Stimulated activated CD4-positive, alpha-beta T cell treated with anti-CD3 and anti-CD28 coated beads, Interleukin-2, amount 100 ng/mL, for 48 hours (primary cell): ENCODE data around the gene CNOT4.
"Not testable (repeated sequence)": the region's sequence is repeated elsewhere in the genome, so short reads cannot be mapped to it uniquely, and the experiment has no call there.

Experiments
- DNase-seq, 2 donors: peaks; one replicate each; pipeline ENCODE4 v3.0.0-alpha.2; 2020

CNOT4 gene

GRCh38 chr7:135353832-135354231 lies 156.1 kb downstream of the CNOT4 start:
- DNase-seq = no peak

- no peak for DNase-seq
Measured at GRCh38 chr7:135352285-135352684, 157.6 kb downstream of the CNOT4 start.

- DNase-seq = not testable (repeated sequence)
Measured at GRCh38 chr7:135351070-135351469, 158.8 kb downstream of the CNOT4 start.

GRCh38 chr7:135349746-135350145 lies 160.2 kb downstream of the CNOT4 start:
- DNase-seq = no peak

- DNase-seq = no peak
Measured at GRCh38 chr7:135348493-135348892, 161.4 kb downstream of the CNOT4 start.

GRCh38 chr7:135343361-135343760 lies 166.5 kb downstream of the CNOT4 start:
- DNase-seq = no peak

GRCh38 chr7:135342887-135343286 lies 167.0 kb downstream of the CNOT4 start:
- DNase-seq = no peak

GRCh38 chr7:135341049-135341448 lies 168.9 kb downstream of the CNOT4 start:
- DNase-seq = no peak

- DNase-seq = no peak
Measured at GRCh38 chr7:135337977-135338550, 171.8 kb downstream of the CNOT4 start.

- DNase-seq = no peak
Measured at GRCh38 chr7:135337506-135337905, 172.4 kb downstream of the CNOT4 start.

- DNase-seq = peak; percentile 27 to 42
Measured at GRCh38 chr7:135335628-135336139, 174.2 kb downstream of the CNOT4 start.

- DNase-seq = no peak
Measured at GRCh38 chr7:135334830-135335543, 174.9 kb downstream of the CNOT4 start.

- DNase-seq = no peak
Measured at GRCh38 chr7:135333946-135334345, 176.0 kb downstream of the CNOT4 start.

- no peak for DNase-seq
Measured at GRCh38 chr7:135333200-135333599, 176.7 kb downstream of the CNOT4 start.

GRCh38 chr7:135330088-135330487 lies 179.8 kb downstream of the CNOT4 start:
- no peak for DNase-seq

GRCh38 chr7:135328526-135328925 lies 181.4 kb downstream of the CNOT4 start:
- no peak for DNase-seq

- DNase-seq = no peak
Measured at GRCh38 chr7:135328053-135328452, 181.8 kb downstream of the CNOT4 start.

- no peak for DNase-seq
Measured at GRCh38 chr7:135327458-135327857, 182.4 kb downstream of the CNOT4 start.

- DNase-seq = no peak
Measured at GRCh38 chr7:135326636-135327280, 183.1 kb downstream of the CNOT4 start.

GRCh38 chr7:135322571-135323340 lies 187.1 kb downstream of the CNOT4 start:
- no peak for DNase-seq

- DNase-seq = no peak
Measured at GRCh38 chr7:135321556-135321955, 188.3 kb downstream of the CNOT4 start.

- DNase-seq = not testable (repeated sequence)
Measured at GRCh38 chr7:135320953-135321352, 188.9 kb downstream of the CNOT4 start.

GRCh38 chr7:135320268-135320667 lies 189.6 kb downstream of the CNOT4 start:
- DNase-seq = no peak
